Fibroblast of the aortic adventitia (primary cell): ENCODE measurements around the gene NPAS2. TPM values are rescaled to one million over a fixed set of nuclear protein-coding genes. Genes with fewer than 3 reads are reported as not detected.
A peak's percentile ranks its signal among the peaks of the same experiment; 100 is the strongest.

Source experiments
- DNase-seq: peaks from one replicate; pipeline ENCODE4 v3.0.0-alpha.2; 2010; ENCODE audit warnings: low read depth
- H3K4me3 ChIP-seq: 2 replicates; pipeline ENCODE4 v1.5.1; 2011; ENCODE audit warnings: low read depth, mild to moderate bottlenecking, control low read depth, low read length, moderate library complexity
- CTCF ChIP-seq: IDR thresholded peaks from 2 replicates; pipeline ENCODE4 v1.5.1; 2011; ENCODE audit warnings: mild to moderate bottlenecking, low read length, control low read depth, inconsistent platforms; ENCODE audit not compliant: insufficient read depth
- total RNA-seq: library from RNA; depleted of rRNA; stranded (reverse); fragments of >200 nt; gene quantifications from 2 replicates; pipeline ENCODE4 v1.2.3, GENCODE V29; 2012; ENCODE audit warnings: low replicate concordance

Gene NPAS2
- total RNA-seq, 1 donor, result 24.3 TPM

GRCh38 chr2:100964681-100965169, 144.8 kb downstream of the NPAS2 start:
- TF ChIP-seq CTCF, result no peak
- peak; percentile 51 for DNase-seq
- no peak overlapping the region for H3K4me3 ChIP-seq

- no peak overlapping the region for H3K4me3 ChIP-seq
- DNase-seq, result no peak
- no peak for TF ChIP-seq CTCF
Observed at GRCh38 chr2:100965596-100965995, 145.7 kb downstream of the NPAS2 start.

GRCh38 chr2:100967716-100968115, 147.8 kb downstream of the NPAS2 start:
- H3K4me3 ChIP-seq, result no peak overlapping the region
- DNase-seq, result no peak
- TF ChIP-seq CTCF, result no peak

GRCh38 chr2:100968146-100969145, 148.5 kb downstream of the NPAS2 start:
- H3K4me3 ChIP-seq, result no peak overlapping the region
- no peak for TF ChIP-seq CTCF

GRCh38 chr2:100969998-100970397, 150.1 kb downstream of the NPAS2 start:
- DNase-seq, result no peak
- TF ChIP-seq CTCF, result no peak
- no peak overlapping the region for H3K4me3 ChIP-seq

More at GRCh38 chr2:100968146-100969145, 148.5 kb downstream of the NPAS2 start:
- no peak for DNase-seq

GRCh38 chr2:100971221-100971620, 151.3 kb downstream of the NPAS2 start:
- no peak overlapping the region for H3K4me3 ChIP-seq
- DNase-seq, result no peak
- TF ChIP-seq CTCF, result no peak
